Activated CD4-positive, alpha-beta memory T cell treated with anti-CD3 and anti-CD28 coated beads, Interleukin-2, amount 10 ng/mL, durations not matched to agents 7 days and 5 days (primary cell): Measurements from ENCODE around the gene WSB2. TPM values are rescaled to one million over a fixed set of nuclear protein-coding genes. Genes with fewer than 3 reads are reported as not detected.
A peak's percentile ranks its signal among the peaks of the same experiment; 100 is the strongest.

Experiments used
- CTCF ChIA-PET: fragments of 350-600 bp; sonication (Branson Sonifier 250); formaldehyde crosslinking; loops from one replicate; lab custom pipeline; 2021; ENCODE audit warnings: antibody characterized with exemption, inconsistent platforms; lab: Charles Lee
- POLR2A ChIA-PET: fragments of 350-600 bp; sonication (Branson Sonifier 250); formaldehyde crosslinking; loops from one replicate; lab custom pipeline; 2021; ENCODE audit warnings: antibody characterized with exemption; lab: Charles Lee
- DNase-seq: peaks from one replicate; pipeline ENCODE4 v3.0.0-alpha.2; 2020
- H3K27ac Mint-ChIP-seq: one replicate; pipeline ENCODE4 v1.8.0; 2021; ENCODE audit warnings: mild to moderate bottlenecking, mixed read lengths
- H3K27me3 Mint-ChIP-seq: one replicate; pipeline ENCODE4 v1.8.0; 2021; ENCODE audit warnings: mixed read lengths
- H3K36me3 Mint-ChIP-seq: one replicate; pipeline ENCODE4 v1.8.0; 2021; ENCODE audit warnings: low read depth, mixed read lengths
- H3K4me1 Mint-ChIP-seq: one replicate; pipeline ENCODE4 v1.8.0; 2021; ENCODE audit warnings: mixed read lengths
- H3K4me3 Mint-ChIP-seq: one replicate; pipeline ENCODE4 v1.8.0; 2021; ENCODE audit warnings: mild to moderate bottlenecking, mixed read lengths
- H3K9me3 Mint-ChIP-seq: one replicate; pipeline ENCODE4 v1.8.0; 2021; ENCODE audit warnings: mixed read lengths
- total RNA-seq, 2 experiments: library from RNA; stranded (reverse); gene quantifications; one replicate each; pipeline ENCODE4 v1.2.3, GENCODE V29; 2021

WSB2 gene
- 10 to 100 TPM; 49.6 to 53.9 TPM for total RNA-seq

- peak within 1 kb of the TSS; percentile 91 for H3K4me3 Mint-ChIP-seq
- ChIA-PET POLR2A (interaction anchor here (0.8 to 6.3 kb wide), 15 partner anchors 8 to 315 kb away, joined by 3 to 40 read pairs (median 7); partner anchors contain the start of genes PEBP1, RFC5, SUDS3 and TAOK3), CTCF (interaction anchor here (0.7 to 1.2 kb wide), 3 partner anchors 315 to 1315 kb away, joined by 3 read pairs; partner anchors contain the start of gene SUDS3)
- H3K27me3 Mint-ChIP-seq: no peaks in the 10 kb centered on the region
- no peaks in the 10 kb centered on the region for H3K9me3 Mint-ChIP-seq
- H3K4me1 Mint-ChIP-seq: peaks cover 53% of the 10 kb centered on the region
- peaks cover 7% of the 10 kb centered on the region for H3K36me3 Mint-ChIP-seq
- H3K27ac Mint-ChIP-seq: peak within 1 kb of the TSS; percentile 90
- peak; percentile 64 for DNase-seq
Observed at GRCh38 chr12:118061011-118061872, at the start of gene WSB2. Gene WSB2, minus strand, starts transcription at chr12:118061179. Its CDS starts 131 bp downstream, at chr12:118061048.

- Mint-ChIP-seq H3K9me3 (no peaks in the 10 kb centered on the region), H3K36me3 (no peaks in the 10 kb centered on the region), H3K4me3 (no peak overlapping the region), H3K27ac (no peak overlapping the region), H3K27me3 (peaks cover 4% of the 10 kb centered on the region), H3K4me1 (peaks cover 3% of the 10 kb centered on the region)
- POLR2A ChIA-PET: no interaction called here
- CTCF ChIA-PET: interaction anchor here (1.7 kb wide), 1 partner anchor 12 kb away, joined by 5 read pairs; no protein-coding TSS in a partner anchor
- no peak for DNase-seq
Observed at GRCh38 chr12:118109088-118109487, 48.1 kb upstream of the WSB2 start.

GRCh38 chr12:118107694-118108093 lies 46.7 kb upstream of the WSB2 start:
- CTCF ChIA-PET: no interaction called here
- POLR2A ChIA-PET: interaction anchor here (1.2 kb wide), 1 partner anchor 43 kb away, joined by 3 read pairs; no protein-coding TSS in a partner anchor
- Mint-ChIP-seq H3K27ac (no peak overlapping the region), H3K27me3 (peaks cover 8% of the 10 kb centered on the region), H3K9me3 (no peaks in the 10 kb centered on the region), H3K4me1 (peaks cover 6% of the 10 kb centered on the region), H3K4me3 (no peak overlapping the region), H3K36me3 (no peaks in the 10 kb centered on the region)
- no peak for DNase-seq

GRCh38 chr12:118107011-118107410 lies 46.0 kb upstream of the WSB2 start:
- Mint-ChIP-seq H3K27me3 (peaks cover 13% of the 10 kb centered on the region), H3K4me3 (no peak overlapping the region), H3K4me1 (peaks cover 6% of the 10 kb centered on the region), H3K27ac (no peak overlapping the region), H3K9me3 (no peaks in the 10 kb centered on the region), H3K36me3 (no peaks in the 10 kb centered on the region)
- POLR2A ChIA-PET: no interaction called here
- DNase-seq: no peak
- CTCF ChIA-PET: no interaction called here

- CTCF ChIA-PET: interaction anchor here (1.0 to 1.3 kb wide), 2 partner anchors 16 to 38 kb away, joined by 3 to 4 read pairs; no protein-coding TSS in a partner anchor
- Mint-ChIP-seq H3K4me3 (peak within 1 kb of the TSS; percentile 71), H3K4me1 (peaks cover 6% of the 10 kb centered on the region), H3K27me3 (peaks cover 13% of the 10 kb centered on the region), H3K9me3 (no peaks in the 10 kb centered on the region), H3K36me3 (no peaks in the 10 kb centered on the region), H3K27ac (no peak within 1 kb of the TSS)
- POLR2A ChIA-PET: no interaction called here
- peak; percentile 25 for DNase-seq
Observed at GRCh38 chr12:118103601-118104382, 42.8 kb upstream of the WSB2 start, which contains the start of gene VSIG10. Gene VSIG10, minus strand, starts transcription at chr12:118104011. Its CDS starts 340 bp downstream, at chr12:118103671.

GRCh38 chr12:118103201-118103600 lies 42.2 kb upstream of the WSB2 start:
- POLR2A ChIA-PET: no interaction called here
- CTCF ChIA-PET: interaction anchor here (1.3 kb wide), 1 partner anchor 38 kb away, joined by 3 read pairs; no protein-coding TSS in a partner anchor
- H3K9me3 Mint-ChIP-seq: no peaks in the 10 kb centered on the region

GRCh38 chr12:118102609-118103008 lies 41.6 kb upstream of the WSB2 start:
- DNase-seq: no peak
- CTCF ChIA-PET: interaction anchor here (0.6 to 1.3 kb wide), 2 partner anchors 37 to 86 kb away, joined by 3 read pairs; partner anchors contain the start of gene RFC5
- Mint-ChIP-seq H3K36me3 (no peaks in the 10 kb centered on the region), H3K4me3 (peak overlapping the region; percentile 71), H3K4me1 (peaks cover 6% of the 10 kb centered on the region), H3K27ac (no peak overlapping the region), H3K27me3 (peaks cover 13% of the 10 kb centered on the region), H3K9me3 (no peaks in the 10 kb centered on the region)
- POLR2A ChIA-PET: interaction anchor here (0.8 to 1.8 kb wide), 2 partner anchors 23 to 257 kb away, joined by 3 to 4 read pairs; no protein-coding TSS in a partner anchor

More at GRCh38 chr12:118103201-118103600, 42.2 kb upstream of the WSB2 start:
- Mint-ChIP-seq H3K36me3 (no peaks in the 10 kb centered on the region), H3K27me3 (peaks cover 13% of the 10 kb centered on the region), H3K27ac (no peak overlapping the region), H3K4me3 (peak overlapping the region; percentile 71), H3K4me1 (peaks cover 6% of the 10 kb centered on the region)
- DNase-seq: peak; percentile 16

- DNase-seq: no peak
- no peaks in the 10 kb centered on the region for H3K9me3 Mint-ChIP-seq
- peaks cover 6% of the 10 kb centered on the region for H3K4me1 Mint-ChIP-seq
- POLR2A ChIA-PET: interaction anchor here (0.8 to 1.8 kb wide), 2 partner anchors 23 to 257 kb away, joined by 3 to 4 read pairs; no protein-coding TSS in a partner anchor
- H3K4me3 Mint-ChIP-seq: no peak overlapping the region
- H3K27ac Mint-ChIP-seq: no peak overlapping the region
- H3K36me3 Mint-ChIP-seq: no peaks in the 10 kb centered on the region
- CTCF ChIA-PET: interaction anchor here (1.0 kb wide), 1 partner anchor 47 kb away, joined by 3 read pairs; no protein-coding TSS in a partner anchor
- H3K27me3 Mint-ChIP-seq: peaks cover 13% of the 10 kb centered on the region
Observed at GRCh38 chr12:118102070-118102469, 41.1 kb upstream of the WSB2 start.

GRCh38 chr12:118101051-118101450 lies 40.1 kb upstream of the WSB2 start:
- DNase-seq: no peak
- POLR2A ChIA-PET: interaction anchor here (1.8 kb wide), 1 partner anchor 258 kb away, joined by 4 read pairs; no protein-coding TSS in a partner anchor
- no peaks in the 10 kb centered on the region for H3K36me3 Mint-ChIP-seq
- CTCF ChIA-PET: interaction anchor here (1.0 kb wide), 1 partner anchor 46 kb away, joined by 3 read pairs; no protein-coding TSS in a partner anchor
- H3K4me3 Mint-ChIP-seq: no peak overlapping the region
- H3K4me1 Mint-ChIP-seq: peaks cover 6% of the 10 kb centered on the region
- no peaks in the 10 kb centered on the region for H3K9me3 Mint-ChIP-seq
- H3K27me3 Mint-ChIP-seq: peaks cover 13% of the 10 kb centered on the region
- H3K27ac Mint-ChIP-seq: no peak overlapping the region

GRCh38 chr12:118098911-118099671 lies 38.1 kb upstream of the WSB2 start:
- Mint-ChIP-seq H3K4me1 (peaks cover 3% of the 10 kb centered on the region), H3K27ac (no peak overlapping the region), H3K9me3 (no peaks in the 10 kb centered on the region), H3K27me3 (peaks cover 9% of the 10 kb centered on the region), H3K36me3 (no peaks in the 10 kb centered on the region), H3K4me3 (no peak overlapping the region)
- ChIA-PET CTCF (no interaction called here), POLR2A (no interaction called here)
- no peak for DNase-seq

GRCh38 chr12:118098401-118098800 lies 37.4 kb upstream of the WSB2 start:
- Mint-ChIP-seq H3K27me3 (peaks cover 9% of the 10 kb centered on the region), H3K36me3 (no peaks in the 10 kb centered on the region)
- POLR2A ChIA-PET: no interaction called here

GRCh38 chr12:118094039-118094438 lies 33.1 kb upstream of the WSB2 start:
- Mint-ChIP-seq H3K36me3 (no peaks in the 10 kb centered on the region), H3K4me1 (no peaks in the 10 kb centered on the region), H3K4me3 (no peak overlapping the region), H3K27me3 (no peaks in the 10 kb centered on the region), H3K27ac (no peak overlapping the region), H3K9me3 (no peaks in the 10 kb centered on the region)
- CTCF ChIA-PET: interaction anchor here (0.6 to 1.2 kb wide), 2 partner anchors 87 to 132 kb away, joined by 5 to 8 read pairs; no protein-coding TSS in a partner anchor
- no peak for DNase-seq
- POLR2A ChIA-PET: no interaction called here

More at GRCh38 chr12:118098401-118098800, 37.4 kb upstream of the WSB2 start:
- CTCF ChIA-PET: no interaction called here
- Mint-ChIP-seq H3K27ac (no peak overlapping the region), H3K9me3 (no peaks in the 10 kb centered on the region), H3K4me3 (no peak overlapping the region), H3K4me1 (peaks cover 3% of the 10 kb centered on the region)
- no peak for DNase-seq
